K562 (cell line): ENCODE data around the gene OTOGL. TPM values are rescaled to one million over a fixed set of nuclear protein-coding genes. Genes with fewer than 3 reads are reported as not detected.

Experiments
- ATAC-seq: fragments of 200-7000 bp; cut with Tn5 transposase; 3 replicates; pipeline ENCODE4 v1.9.1; 2020; ENCODE audit warnings: moderate library complexity
- BruUV-seq: library from RNA; stranded (reverse); fragments of 400-500 nt; replicated peaks from 2 replicates; lab custom pipeline; 2021; lab: Mats Ljungman, UMichigan
- CTCF ChIA-PET: fragments of 300-600 bp; formaldehyde crosslinking; extraction: SDS; loops from one replicate; lab custom pipeline; 2021; ENCODE audit warnings: low intra/inter-chr PET ratio; lab: Yijun Ruan, JAX
- POLR2A ChIA-PET: fragments of 300-600, 350-650 bp; sonication (Branson Sonifier 250); formaldehyde crosslinking; extraction: SDS; loops from one replicate; lab custom pipeline; 2021; ENCODE audit warnings: antibody characterized with exemption, inconsistent platforms; lab: Yijun Ruan, JAX
- DNase-seq, 4 experiments: peaks; one replicate each; pipeline versions ENCODE4 v3.0.0 to v3.0.0-alpha.2; 2011 to 2018; ENCODE audit warnings: low spot score in 3 of 4, mixed read lengths in 3 of 4; ENCODE audit errors: extremely low read depth in 1 of 4
- FAIRE-seq: peaks from 2 replicates; lab custom pipeline; 2011; peaks lifted over from hg19 to GRCh38; lab: Jason Lieb, UNC
- H2AFZ ChIP-seq: 2 replicates; pipeline ENCODE4 v1.6.0; 2011; ENCODE audit warnings: low read depth, low read length, control low read depth, inconsistent platforms
- H3K27ac ChIP-seq: fragments of 200-600 bp; 3 replicates; pipeline ENCODE4 v1.8.0; 2011; ENCODE audit warnings: low read depth, mild to moderate bottlenecking, control low read depth, inconsistent platforms, low read length, moderate library complexity, mixed read lengths; ENCODE audit errors: extremely low read depth
- H3K27me3 ChIP-seq, 2 experiments: fragments of 300-600 bp in 1 of 2; 2 replicates in 1 of 2; 3 replicates in 1 of 2; pipeline versions ENCODE4 v1.6.0 to v1.8.0; 2011; ENCODE audit warnings: inconsistent platforms in 2 of 2, low read length in 2 of 2, mild to moderate bottlenecking in 1 of 2, mixed read lengths in 1 of 2, moderate library complexity in 1 of 2; ENCODE audit not compliant: control insufficient read depth in 2 of 2, insufficient read depth in 2 of 2
- H3K36me3 ChIP-seq: fragments of 300-600 bp; 3 replicates; pipeline ENCODE4 v1.8.0; 2011; ENCODE audit warnings: mild to moderate bottlenecking, low read length, inconsistent platforms; ENCODE audit not compliant: control insufficient read depth, insufficient read depth
- H3K4me1 ChIP-seq, 2 experiments: fragments of 200-600 bp in 1 of 2; replicated peaks in 1 of 2; 2 replicates in 1 of 2; 3 replicates in 1 of 2; pipeline versions ENCODE4 v1.5.1 to v1.8.0; 2011; ENCODE audit warnings: inconsistent platforms in 2 of 2, low read length in 2 of 2, mild to moderate bottlenecking in 1 of 2, mixed read lengths in 1 of 2, moderate library complexity in 1 of 2; ENCODE audit not compliant: control insufficient read depth in 2 of 2, insufficient read depth in 2 of 2
- H3K4me2 ChIP-seq: 2 replicates; pipeline ENCODE4 v1.6.1; 2011; ENCODE audit warnings: low read length, control low read depth, inconsistent platforms, mixed read lengths; ENCODE audit not compliant: insufficient read depth
- H3K4me3 ChIP-seq: fragments of 200-600 bp; sonication (generic), shearing (Covaris generic); 2 replicates; pipeline ENCODE4 v1.5.1; 2016; ENCODE audit warnings: control low read depth, inconsistent platforms
- H3K79me2 ChIP-seq: fragments of 200-600 bp; 3 replicates; pipeline ENCODE4 v1.8.0; 2011; ENCODE audit warnings: low read length, inconsistent platforms; ENCODE audit not compliant: control insufficient read depth, insufficient read depth
- H3K9ac ChIP-seq, 2 experiments: 2 replicates each; pipeline versions ENCODE4 v1.6.0 to v1.6.1; 2011; ENCODE audit warnings: low read depth in 2 of 2, low read length in 2 of 2, control low read depth in 1 of 2, inconsistent platforms in 1 of 2, mild to moderate bottlenecking in 1 of 2, mixed read lengths in 1 of 2; ENCODE audit not compliant: insufficient read depth in 1 of 2
- H3K9me1 ChIP-seq: one replicate; pipeline ENCODE4 v1.6.0; 2011; ENCODE audit warnings: inconsistent platforms, mild to moderate bottlenecking, low read length, moderate library complexity; ENCODE audit not compliant: control insufficient read depth, insufficient read depth
- H3K9me3 ChIP-seq: replicated peaks from 2 replicates; pipeline ENCODE4 v1.5.1; 2011; ENCODE audit warnings: low read depth, low read length, inconsistent platforms; ENCODE audit not compliant: control insufficient read depth, insufficient read depth
- H4K20me1 ChIP-seq: replicated peaks from 2 replicates; pipeline ENCODE4 v1.6.1; 2011; ENCODE audit warnings: low read length, inconsistent platforms, mixed read lengths; ENCODE audit not compliant: control insufficient read depth, insufficient read depth
- FOXA3 ChIP-seq, 2 experiments: fragments of 450-650 bp in 1 of 2; sonication (generic) in 1 of 2; formaldehyde crosslinking; IDR thresholded peaks in 1 of 2; conservative IDR thresholded peaks in 1 of 2; 2 replicates each; pipeline versions ENCODE4 v1.4.0 to v1.8.0; 2020 to 2022; ENCODE audit warnings: mild to moderate bottlenecking in 2 of 2, missing genetic modification reagents in 1 of 2
- GATAD2B ChIP-seq: fragments of 450-650 bp; IDR thresholded peaks from 2 replicates; pipeline ENCODE4 v1.6.1; 2017; ENCODE audit warnings: mild to moderate bottlenecking, borderline replicate concordance
- HNRNPH1 ChIP-seq: fragments of 200-400 bp; formaldehyde crosslinking; optimal IDR thresholded peaks from 2 replicates; pipeline ENCODE3; 2017; ENCODE audit warnings: low read depth, mild to moderate bottlenecking, low read length, moderate library complexity
- MTF1 ChIP-seq: fragments of 250-450 bp; sonication (Bioruptor Pico); IDR thresholded peaks from 2 replicates; pipeline ENCODE4 v1.9.0; 2021; ENCODE audit warnings: moderate library complexity, mild to moderate bottlenecking, inconsistent platforms, borderline replicate concordance
- RNF2 ChIP-seq: sonication (generic); IDR thresholded peaks from 2 replicates; pipeline ENCODE4 v1.6.1; 2016
- SETDB1 ChIP-seq: IDR thresholded peaks from one replicate; pipeline ENCODE4 v1.6.1; 2012; ENCODE audit warnings: low read length, control low read depth, inconsistent platforms
- SUPT5H ChIP-seq: fragments of 450-650 bp; IDR thresholded peaks from 2 replicates; pipeline ENCODE4 v1.6.1; 2016
- U2AF2 ChIP-seq: fragments of 200-400 bp; formaldehyde crosslinking; optimal IDR thresholded peaks from 2 replicates; pipeline ENCODE3; 2017; ENCODE audit warnings: low read depth, mild to moderate bottlenecking, low read length
- ZFX ChIP-seq: sonication (generic); formaldehyde crosslinking; IDR thresholded peaks from 2 replicates; pipeline ENCODE4 v1.8.0; 2022; ENCODE audit warnings: mild to moderate bottlenecking, missing genetic modification reagents, moderate library complexity
- ZNF143 ChIP-seq: sonication (generic); formaldehyde crosslinking; IDR thresholded peaks from 2 replicates; pipeline ENCODE4 v1.9.0; 2022; ENCODE audit warnings: mild to moderate bottlenecking, missing genetic modification reagents
- ZNF197 ChIP-seq: fragments of 200-800 bp; sonication (Bioruptor generic); IDR thresholded peaks from 2 replicates; pipeline ENCODE4 v1.6.1; 2016; ENCODE audit warnings: low read depth, missing genetic modification characterization, missing compliant biosample characterization
- ZNF512 ChIP-seq: IDR thresholded peaks from 2 replicates; pipeline ENCODE4 v1.6.1; 2016; ENCODE audit warnings: missing genetic modification characterization, missing compliant biosample characterization
- ZNF778 ChIP-seq: fragments of 450-650 bp; formaldehyde crosslinking; IDR thresholded peaks from 2 replicates; pipeline ENCODE4 v1.4.0; 2020; ENCODE audit warnings: mild to moderate bottlenecking, moderate library complexity
- WGBS: fragments of 100-300 bp; shearing (Covaris generic); methylation state at CpG from one replicate; pipeline ENCODE4 v1.1.6; 2016; ENCODE audit warnings: low coverage, mixed read lengths; ENCODE audit not compliant: insufficient coverage; ENCODE audit errors: missing lambda C conversion rate; 5-methylcytosine and 5-hydroxymethylcytosine counted together
- in situ Hi-C: fragments of 300-500 bp; cut with MboI; formaldehyde crosslinking; loops from 4 replicates; pipeline ENCODE4 v1.15.0; 2018; ENCODE audit warnings: inconsistent platforms, mixed read lengths
- intact Hi-C: fragments of 100-400 bp; cut with micrococcal nuclease; formaldehyde crosslinking; loops from 2 replicates; pipeline ENCODE4 v1.14.2; 2022
- polyA plus RNA-seq, 8 experiments: library from polyadenylated mRNA; depleted of rRNA in 4 of 8; stranded (reverse) in 5 of 8; unstranded in 3 of 8; fragments of >200 nt; fragmentation: Nextera tagmentation in 2 of 8; fragmentation: Illumina TruSeq in 1 of 8; extraction: Ambion mirVana in 2 of 8; extraction: Trizol in 1 of 8; gene quantifications; 2 replicates each; pipeline versions ENCODE4 v1.2.1 to v1.2.3, GENCODE V29; 2011 to 2014; ENCODE audit warnings: inconsistent platforms in 1 of 8, missing spikeins in 1 of 8
- total RNA-seq, 7 experiments: library from RNA; depleted of rRNA in 6 of 7; stranded (reverse); fragments of >200 nt in 6 of 7; fragmentation: Illumina TruSeq in 2 of 7; extraction: Trizol in 2 of 7; gene quantifications; 2 replicates each; pipeline versions ENCODE4 v1.2.1 to v1.2.3, GENCODE V29; 2011 to 2021; ENCODE audit warnings: low replicate concordance in 1 of 7
- TF ChIP-seq, protein P1 (sequence below): sonication (generic); formaldehyde crosslinking; IDR thresholded peaks from 2 replicates; pipeline ENCODE4 v1.8.0; 2022; ENCODE audit warnings: mild to moderate bottlenecking, missing genetic modification reagents
- TF ChIP-seq, protein P2 (sequence below): sonication (generic); formaldehyde crosslinking; IDR thresholded peaks from 2 replicates; pipeline ENCODE4 v1.5.0; 2020; ENCODE audit warnings: missing genetic modification reagents
- TF ChIP-seq, protein P3 (sequence below): sonication (generic); formaldehyde crosslinking; IDR thresholded peaks from 2 replicates; pipeline ENCODE4 v1.8.0; 2022; ENCODE audit warnings: mild to moderate bottlenecking, missing genetic modification reagents
- TF ChIP-seq, protein P4 (sequence below): fragments of 450-650 bp; IDR thresholded peaks from one replicate; pipeline ENCODE4 v1.6.1; 2018; ENCODE audit warnings: mild to moderate bottlenecking, moderate library complexity; ENCODE audit not compliant: partially characterized antibody

The OTOGL gene
- total and polyA plus RNA-seq, 9 of the 15 experiments (the other 6 are each of a cell fraction or from before 2014, with no cell fraction given): 0.02 to 0.03 TPM; not detected in 7

DNA sequence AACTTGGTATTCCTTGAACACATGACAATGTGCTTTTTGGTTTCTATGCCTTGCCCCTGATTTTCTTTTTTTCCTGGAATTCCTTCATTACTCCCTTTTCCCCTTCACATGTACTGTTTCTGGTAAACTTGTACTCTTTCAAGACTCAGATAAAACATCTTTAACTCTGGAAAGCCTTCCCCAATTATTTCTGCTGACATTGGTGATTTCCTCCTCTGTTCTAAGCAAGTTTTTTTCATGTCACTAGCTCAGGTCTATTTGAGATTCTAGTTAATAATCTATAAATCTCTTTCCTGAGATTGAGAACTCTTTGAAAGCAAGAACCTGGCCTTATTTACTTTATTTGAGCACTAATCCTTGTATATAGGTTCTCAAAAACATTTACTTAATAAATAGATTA lies 320.7 kb downstream of the OTOGL start (continued):
- TF ChIP-seq, protein P1, sequence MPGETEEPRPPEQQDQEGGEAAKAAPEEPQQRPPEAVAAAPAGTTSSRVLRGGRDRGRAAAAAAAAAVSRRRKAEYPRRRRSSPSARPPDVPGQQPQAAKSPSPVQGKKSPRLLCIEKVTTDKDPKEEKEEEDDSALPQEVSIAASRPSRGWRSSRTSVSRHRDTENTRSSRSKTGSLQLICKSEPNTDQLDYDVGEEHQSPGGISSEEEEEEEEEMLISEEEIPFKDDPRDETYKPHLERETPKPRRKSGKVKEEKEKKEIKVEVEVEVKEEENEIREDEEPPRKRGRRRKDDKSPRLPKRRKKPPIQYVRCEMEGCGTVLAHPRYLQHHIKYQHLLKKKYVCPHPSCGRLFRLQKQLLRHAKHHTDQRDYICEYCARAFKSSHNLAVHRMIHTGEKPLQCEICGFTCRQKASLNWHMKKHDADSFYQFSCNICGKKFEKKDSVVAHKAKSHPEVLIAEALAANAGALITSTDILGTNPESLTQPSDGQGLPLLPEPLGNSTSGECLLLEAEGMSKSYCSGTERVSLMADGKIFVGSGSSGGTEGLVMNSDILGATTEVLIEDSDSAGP (CRISPR knock-in tag): no peak
- TF ChIP-seq SETDB1 (no peak), ZNF778 (no peak), RNF2 (no peak), HNRNPH1 (no peak), MTF1 (CRISPR knock-in tag) (no peak), ZNF197 (CRISPR knock-in tag) (no peak), ZFX (CRISPR knock-in tag) (no peak)

DNA sequence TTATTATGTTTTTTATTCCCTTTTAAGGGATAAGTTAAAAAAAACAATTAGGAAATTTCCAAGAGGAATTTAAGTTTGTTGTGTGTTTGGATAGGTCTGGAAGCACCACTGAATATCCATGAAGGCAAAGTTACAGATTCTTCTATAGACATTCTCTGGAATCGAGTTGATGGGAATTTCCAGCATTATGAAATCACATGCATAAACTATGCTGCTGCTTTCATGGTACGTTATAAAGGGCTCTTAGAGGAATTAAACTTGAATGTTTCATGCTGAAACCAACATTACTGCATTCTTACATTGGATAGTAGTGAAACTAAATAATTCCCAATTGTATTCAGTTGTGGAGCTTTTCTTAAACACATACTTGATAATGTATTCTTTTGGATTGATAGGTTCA lies 323.2 kb downstream of the OTOGL start:
- DNase-seq (no peak), ATAC-seq (no peak), FAIRE-seq (no peak)
- no peaks in the 10 kb centered on the region for H3K9me1 ChIP-seq
- H3K9me3 ChIP-seq: no peaks in the 10 kb centered on the region; the same call in 1 of the 2 replicates
- BruUV-seq: no TSS peak
- in situ Hi-C loops: no loop called here
- no peaks in the 10 kb centered on the region for H4K20me1 ChIP-seq
- no peaks in the 10 kb centered on the region for H3K36me3 ChIP-seq
- H3K79me2 ChIP-seq: no peaks in the 10 kb centered on the region
- H3K4me2 ChIP-seq: no peak overlapping the region
- no peak overlapping the region for H2AFZ ChIP-seq
- CTCF ChIA-PET: no interaction called here
- H3K27ac ChIP-seq: no peak overlapping the region
- no peaks in the 10 kb centered on the region for H3K4me1 ChIP-seq
- intact Hi-C loops: no loop called here
- H3K9ac ChIP-seq: no peak overlapping the region
- POLR2A ChIA-PET: no interaction called here
- 0% methylated on average over 2 of the region's 2 CpGs for WGBS
- no peak overlapping the region for H3K4me3 ChIP-seq
- H3K27me3 ChIP-seq: no peaks in the 10 kb centered on the region
- TF ChIP-seq, protein P2, sequence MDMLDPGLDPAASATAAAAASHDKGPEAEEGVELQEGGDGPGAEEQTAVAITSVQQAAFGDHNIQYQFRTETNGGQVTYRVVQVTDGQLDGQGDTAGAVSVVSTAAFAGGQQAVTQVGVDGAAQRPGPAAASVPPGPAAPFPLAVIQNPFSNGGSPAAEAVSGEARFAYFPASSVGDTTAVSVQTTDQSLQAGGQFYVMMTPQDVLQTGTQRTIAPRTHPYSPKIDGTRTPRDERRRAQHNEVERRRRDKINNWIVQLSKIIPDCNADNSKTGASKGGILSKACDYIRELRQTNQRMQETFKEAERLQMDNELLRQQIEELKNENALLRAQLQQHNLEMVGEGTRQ (CRISPR knock-in tag): no peak
- no peak for TF ChIP-seq ZNF143 (CRISPR knock-in tag)
- TF ChIP-seq, protein P3, sequence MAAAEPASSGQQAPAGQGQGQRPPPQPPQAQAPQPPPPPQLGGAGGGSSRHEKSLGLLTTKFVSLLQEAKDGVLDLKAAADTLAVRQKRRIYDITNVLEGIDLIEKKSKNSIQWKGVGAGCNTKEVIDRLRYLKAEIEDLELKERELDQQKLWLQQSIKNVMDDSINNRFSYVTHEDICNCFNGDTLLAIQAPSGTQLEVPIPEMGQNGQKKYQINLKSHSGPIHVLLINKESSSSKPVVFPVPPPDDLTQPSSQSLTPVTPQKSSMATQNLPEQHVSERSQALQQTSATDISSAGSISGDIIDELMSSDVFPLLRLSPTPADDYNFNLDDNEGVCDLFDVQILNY: no peak
- no peak for TF ChIP-seq U2AF2
- no peak for TF ChIP-seq SUPT5H
- no peak for TF ChIP-seq ZNF512 (tag)
- TF ChIP-seq FOXA3 (CRISPR knock-in tag; conservative IDR thresholded peaks at IDR 0.05 in 1 of 2, IDR thresholded peaks at IDR 0.05 in 1 of 2): no peak
- no peak for TF ChIP-seq GATAD2B
- TF ChIP-seq, protein P4, sequence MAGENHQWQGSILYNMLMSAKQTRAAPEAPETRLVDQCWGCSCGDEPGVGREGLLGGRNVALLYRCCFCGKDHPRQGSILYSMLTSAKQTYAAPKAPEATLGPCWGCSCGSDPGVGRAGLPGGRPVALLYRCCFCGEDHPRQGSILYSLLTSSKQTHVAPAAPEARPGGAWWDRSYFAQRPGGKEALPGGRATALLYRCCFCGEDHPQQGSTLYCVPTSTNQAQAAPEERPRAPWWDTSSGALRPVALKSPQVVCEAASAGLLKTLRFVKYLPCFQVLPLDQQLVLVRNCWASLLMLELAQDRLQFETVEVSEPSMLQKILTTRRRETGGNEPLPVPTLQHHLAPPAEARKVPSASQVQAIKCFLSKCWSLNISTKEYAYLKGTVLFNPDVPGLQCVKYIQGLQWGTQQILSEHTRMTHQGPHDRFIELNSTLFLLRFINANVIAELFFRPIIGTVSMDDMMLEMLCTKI: no peak
